Panc1 (cell line): Measurements from ENCODE around the gene CSTPP1. TPM values are rescaled to one million over a fixed set of nuclear protein-coding genes. Genes with fewer than 3 reads are reported as not detected.

Experiments used
- ATAC-seq: fragments of 200-7000 bp; cut with Tn5 transposase; 2 replicates; pipeline ENCODE4 v1.9.1; 2020; ENCODE audit warnings: mild to moderate bottlenecking, moderate library complexity
- BruUV-seq: library from RNA; stranded (reverse); fragments of 400-500 nt; replicated peaks from 2 replicates; lab custom pipeline; 2021; lab: Mats Ljungman, UMichigan
- CTCF ChIA-PET: fragments of 300-600 bp; sonication (Branson Sonifier 250); formaldehyde crosslinking; loops from one replicate; lab custom pipeline; 2022; ENCODE audit warnings: antibody characterized with exemption; lab: Charles Lee
- POLR2A ChIA-PET: fragments of 300-600 bp; sonication (Branson Sonifier 250); formaldehyde crosslinking; loops from one replicate; lab custom pipeline; 2022; ENCODE audit warnings: antibody characterized with exemption; lab: Charles Lee
- DNase-seq: peaks from one replicate; pipeline ENCODE4 v3.0.0-alpha.2; 2010; ENCODE audit warnings: low read depth, low spot score
- H3K27ac ChIP-seq: 2 replicates; pipeline ENCODE4 v1.5.1; 2011; ENCODE audit warnings: mild to moderate bottlenecking, low read length, inconsistent platforms
- H3K27me3 ChIP-seq: fragments of 200-500 bp; sonication (Bioruptor generic); 2 replicates; pipeline ENCODE4 v1.6.0; 2014; ENCODE audit warnings: low read length, inconsistent platforms; ENCODE audit not compliant: control insufficient read depth, insufficient read depth
- H3K36me3 ChIP-seq: fragments of 200-500 bp; sonication (Bioruptor generic); 2 replicates; pipeline ENCODE4 v1.5.1; 2014; ENCODE audit warnings: inconsistent platforms, mild to moderate bottlenecking, low read length, moderate library complexity; ENCODE audit not compliant: control insufficient read depth, insufficient read depth
- H3K4me1 ChIP-seq: 2 replicates; pipeline ENCODE4 v1.5.1; 2011; ENCODE audit warnings: inconsistent platforms, mild to moderate bottlenecking, low read length, moderate library complexity; ENCODE audit not compliant: control insufficient read depth, insufficient read depth
- H3K4me3 ChIP-seq, 2 experiments: 2 replicates each; pipeline ENCODE4 v1.5.1; 2011 to 2012; ENCODE audit warnings: low read depth in 2 of 2, low read length in 2 of 2, mild to moderate bottlenecking in 2 of 2, inconsistent platforms in 1 of 2, moderate library complexity in 1 of 2
- H3K9me3 ChIP-seq: fragments of 200-500 bp; sonication (Bioruptor generic); 2 replicates; pipeline ENCODE4 v1.5.1; 2014; ENCODE audit warnings: low read depth, mild to moderate bottlenecking, inconsistent platforms, low read length, moderate library complexity; ENCODE audit not compliant: control insufficient read depth, insufficient read depth
- CTCF ChIP-seq: fragments of 450-650 bp; IDR thresholded peaks from 2 replicates; pipeline ENCODE4 v1.5.1; 2017; ENCODE audit warnings: mild to moderate bottlenecking
- POLR2AphosphoS5 ChIP-seq: IDR thresholded peaks from 2 replicates; pipeline ENCODE4 v1.6.1; 2012; ENCODE audit warnings: mild to moderate bottlenecking, low read depth, low read length, moderate library complexity
- REST ChIP-seq, 2 experiments: IDR thresholded peaks; 2 replicates each; pipeline ENCODE4 v1.6.1; 2011 to 2012; ENCODE audit warnings: low read depth in 2 of 2, control low read depth in 1 of 2, low read length in 1 of 2, mild to moderate bottlenecking in 1 of 2, moderate library complexity in 1 of 2; ENCODE audit not compliant: insufficient read depth in 1 of 2
- SIN3A ChIP-seq: IDR thresholded peaks from 2 replicates; pipeline ENCODE4 v1.6.1; 2012; ENCODE audit warnings: low read depth, mild to moderate bottlenecking, low read length, moderate library complexity, borderline replicate concordance; ENCODE audit not compliant: insufficient read depth
- TCF7L2 ChIP-seq: IDR thresholded peaks from 2 replicates; pipeline ENCODE4 v1.6.1; 2011; ENCODE audit warnings: mild to moderate bottlenecking, low read depth, low read length, inconsistent platforms
- in situ Hi-C: cut with HindIII; loops from 2 replicates; pipeline ENCODE4 v1.10.0; 2016; ENCODE audit warnings: low sequenced_read_pairs, low pct_unique_long_range_greater_than_20kb
- intact Hi-C: fragments of 100-400 bp; cut with micrococcal nuclease; formaldehyde crosslinking; loops from one replicate; pipeline ENCODE4 v1.10.0; 2022; ENCODE audit not compliant: unreplicated experiment
- total RNA-seq: library from RNA; stranded (reverse); gene quantifications from one replicate; pipeline ENCODE4 v1.2.1, GENCODE V29; 2021; ENCODE audit not compliant: unreplicated experiment

Gene CSTPP1
- total RNA-seq, 1 experiment from 2014 or later: 29.0 TPM

- no peak overlapping the region for H3K27ac ChIP-seq
- in situ Hi-C loops: no loop called here
- ChIA-PET POLR2A (no interaction called here), CTCF (no interaction called here)
- BruUV-seq: no TSS peak
- H3K4me3 ChIP-seq: no peak overlapping the region
- intact Hi-C loops: no loop called here
- no peaks in the 10 kb centered on the region for H3K9me3 ChIP-seq
- no peaks in the 10 kb centered on the region for H3K36me3 ChIP-seq
- ATAC-seq (no peak), DNase-seq (no peak)
- TF ChIP-seq POLR2AphosphoS5: no peak
- TF ChIP-seq TCF7L2: no peak
- TF ChIP-seq CTCF: no peak
- no peak for TF ChIP-seq SIN3A
- no peak for TF ChIP-seq REST (IDR thresholded peaks at IDR 0.05; ENCODE audit: insufficient read depth in 1 of 2, low read depth in 2 of 2, low read length in 1 of 2)
- no peaks in the 10 kb centered on the region for H3K4me1 ChIP-seq
- no peaks in the 10 kb centered on the region for H3K27me3 ChIP-seq
Observed at GRCh38 chr11:46901156-46901555, 35.4 kb upstream of the CSTPP1 start.

- Histone ChIP-seq H3K4me1 (no peaks in the 10 kb centered on the region), H3K27me3 (no peaks in the 10 kb centered on the region), H3K36me3 (no peaks in the 10 kb centered on the region), H3K4me3 (no peak overlapping the region), H3K27ac (no peak overlapping the region), H3K9me3 (no peaks in the 10 kb centered on the region)
- ChIA-PET POLR2A (no interaction called here), CTCF (interaction anchor here (1.1 kb wide), 1 partner anchor 250 kb away, joined by 4 read pairs; no protein-coding TSS in a partner anchor)
- TF ChIP-seq POLR2AphosphoS5: no peak
- TF ChIP-seq SIN3A: no peak
- no peak for TF ChIP-seq REST (IDR thresholded peaks at IDR 0.05; ENCODE audit: insufficient read depth in 1 of 2, low read depth in 2 of 2, low read length in 1 of 2)
- no peak for TF ChIP-seq TCF7L2
- TF ChIP-seq CTCF: no peak
- in situ Hi-C loops (no loop called here), intact Hi-C loops (no loop called here)
- no peak for ATAC-seq
- no TSS peak for BruUV-seq
- no peak for DNase-seq
Observed at GRCh38 chr11:46902694-46903093, 33.9 kb upstream of the CSTPP1 start.
